Fibroblast of mammary gland (primary cell): ENCODE results near the gene NANOGP8.

Experiments
- DNase-seq: peaks from one replicate; pipeline ENCODE4 v3.0.0-alpha.2; 2010; ENCODE audit warnings: low read depth
- H3K4me3 ChIP-seq: 2 replicates; pipeline ENCODE4 v1.5.1; 2011; ENCODE audit warnings: low read depth, mild to moderate bottlenecking, low read length, moderate library complexity; ENCODE audit not compliant: control insufficient read depth
- TF ChIP-seq, protein P1 (sequence below): conservative IDR thresholded peaks from 2 replicates; pipeline ENCODE4 v1.5.1; 2011; ENCODE audit warnings: low read depth, low read length, inconsistent platforms; ENCODE audit not compliant: control insufficient read depth, insufficient read depth

Gene NANOGP8

DNA sequence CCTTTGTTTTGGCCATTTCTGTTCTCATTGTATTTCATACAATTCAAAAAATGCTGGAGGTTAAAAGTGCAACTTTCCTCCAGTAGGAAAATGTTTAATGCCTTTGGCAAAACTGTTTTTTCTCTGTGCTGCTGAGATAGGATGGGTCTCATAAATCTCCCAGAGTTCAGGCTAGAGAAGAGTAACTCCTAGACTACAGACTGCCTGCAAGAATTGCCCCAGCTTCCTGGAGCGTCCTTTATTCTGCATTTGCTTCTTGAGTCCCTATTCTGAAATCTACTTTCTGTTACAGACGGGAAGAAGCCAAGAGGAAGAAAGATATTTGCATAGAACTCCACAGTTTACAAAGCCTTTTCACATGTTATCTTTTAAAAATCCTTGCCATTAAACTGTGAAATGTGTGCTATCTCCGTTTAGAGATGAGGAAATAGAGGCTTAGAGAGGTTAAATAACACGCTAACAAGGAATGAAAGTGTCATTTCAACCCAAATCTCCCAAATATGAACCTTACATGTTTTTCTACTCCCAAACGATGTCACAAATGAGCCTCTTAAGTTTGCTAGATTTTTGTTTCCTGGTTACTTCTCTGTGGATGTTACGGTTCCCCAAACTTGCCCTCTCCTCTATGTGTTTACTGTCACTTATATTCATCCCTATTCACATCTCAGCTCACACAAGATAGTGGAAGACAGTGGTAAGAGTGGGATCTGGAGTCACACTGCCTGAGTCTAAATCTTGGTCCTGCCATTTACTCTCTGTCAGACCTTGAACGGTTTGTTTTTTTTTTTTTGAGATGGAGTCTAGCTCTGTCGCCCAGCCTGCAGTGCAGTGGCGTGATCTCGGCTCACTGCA is 17.4 kb downstream of the NANOGP8 start:
- TF ChIP-seq, protein P1, sequence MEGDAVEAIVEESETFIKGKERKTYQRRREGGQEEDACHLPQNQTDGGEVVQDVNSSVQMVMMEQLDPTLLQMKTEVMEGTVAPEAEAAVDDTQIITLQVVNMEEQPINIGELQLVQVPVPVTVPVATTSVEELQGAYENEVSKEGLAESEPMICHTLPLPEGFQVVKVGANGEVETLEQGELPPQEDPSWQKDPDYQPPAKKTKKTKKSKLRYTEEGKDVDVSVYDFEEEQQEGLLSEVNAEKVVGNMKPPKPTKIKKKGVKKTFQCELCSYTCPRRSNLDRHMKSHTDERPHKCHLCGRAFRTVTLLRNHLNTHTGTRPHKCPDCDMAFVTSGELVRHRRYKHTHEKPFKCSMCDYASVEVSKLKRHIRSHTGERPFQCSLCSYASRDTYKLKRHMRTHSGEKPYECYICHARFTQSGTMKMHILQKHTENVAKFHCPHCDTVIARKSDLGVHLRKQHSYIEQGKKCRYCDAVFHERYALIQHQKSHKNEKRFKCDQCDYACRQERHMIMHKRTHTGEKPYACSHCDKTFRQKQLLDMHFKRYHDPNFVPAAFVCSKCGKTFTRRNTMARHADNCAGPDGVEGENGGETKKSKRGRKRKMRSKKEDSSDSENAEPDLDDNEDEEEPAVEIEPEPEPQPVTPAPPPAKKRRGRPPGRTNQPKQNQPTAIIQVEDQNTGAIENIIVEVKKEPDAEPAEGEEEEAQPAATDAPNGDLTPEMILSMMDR: no peak
- no peak overlapping the region for H3K4me3 ChIP-seq
- peak; percentile 7 for DNase-seq

DNA sequence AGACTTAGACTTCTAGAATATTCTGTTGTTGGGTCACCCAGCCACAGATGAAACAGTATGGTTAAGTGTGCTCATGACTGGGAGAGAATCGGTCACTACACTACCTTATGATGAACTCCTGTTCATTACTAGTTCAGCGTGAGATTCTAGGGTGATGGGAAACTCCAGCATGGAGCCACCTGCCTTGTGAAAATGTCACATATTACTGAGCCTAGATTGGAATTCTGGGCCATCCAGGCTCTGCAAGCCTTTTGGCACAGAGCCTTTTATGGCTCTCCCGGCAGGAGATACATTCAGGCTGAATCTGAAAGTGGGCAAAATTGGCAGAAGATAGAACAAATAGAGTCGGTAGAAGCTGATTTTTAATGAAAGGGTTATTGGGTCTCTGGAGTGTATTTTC is 19.0 kb downstream of the NANOGP8 start:
- TF ChIP-seq, protein P1: no peak
- H3K4me3 ChIP-seq: no peak overlapping the region
- no peak for DNase-seq

DNA sequence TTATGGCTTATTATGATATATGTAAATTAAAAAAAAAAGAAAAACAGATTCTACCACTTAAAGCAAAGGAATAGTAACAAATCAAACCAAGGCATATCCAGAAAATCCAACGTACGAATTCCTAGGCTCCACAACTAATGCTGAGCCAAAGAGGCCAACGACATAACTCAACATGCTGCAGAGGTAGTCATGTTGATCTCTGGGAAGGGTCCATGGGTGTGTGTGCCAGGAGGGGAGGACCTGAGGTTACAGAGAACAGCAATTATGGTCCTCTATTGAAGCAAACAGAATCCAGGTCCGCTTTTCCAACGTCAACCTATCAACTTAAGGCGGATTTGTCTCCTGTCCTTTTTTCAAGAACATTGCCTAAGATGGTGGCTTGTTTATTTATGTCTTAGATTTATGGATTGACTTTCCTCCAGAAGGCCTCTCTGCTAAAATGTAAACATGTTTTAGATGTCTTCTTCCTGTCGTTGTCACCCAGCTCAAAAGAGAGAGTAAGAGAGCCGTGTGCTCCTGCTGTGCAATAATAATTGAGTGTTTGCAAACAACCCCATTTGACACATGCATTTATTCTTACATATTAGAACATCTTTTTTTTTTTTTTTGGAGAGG is 20.4 kb downstream of the NANOGP8 start:
- no peak overlapping the region for H3K4me3 ChIP-seq
- no peak for DNase-seq
- TF ChIP-seq, protein P1: no peak

GRCh38 chr15:35062738-35063099 is 22.4 kb downstream of the NANOGP8 start:
- DNase-seq: peak; percentile 21
- TF ChIP-seq, protein P1: no peak
- H3K4me3 ChIP-seq: no peak overlapping the region

DNA sequence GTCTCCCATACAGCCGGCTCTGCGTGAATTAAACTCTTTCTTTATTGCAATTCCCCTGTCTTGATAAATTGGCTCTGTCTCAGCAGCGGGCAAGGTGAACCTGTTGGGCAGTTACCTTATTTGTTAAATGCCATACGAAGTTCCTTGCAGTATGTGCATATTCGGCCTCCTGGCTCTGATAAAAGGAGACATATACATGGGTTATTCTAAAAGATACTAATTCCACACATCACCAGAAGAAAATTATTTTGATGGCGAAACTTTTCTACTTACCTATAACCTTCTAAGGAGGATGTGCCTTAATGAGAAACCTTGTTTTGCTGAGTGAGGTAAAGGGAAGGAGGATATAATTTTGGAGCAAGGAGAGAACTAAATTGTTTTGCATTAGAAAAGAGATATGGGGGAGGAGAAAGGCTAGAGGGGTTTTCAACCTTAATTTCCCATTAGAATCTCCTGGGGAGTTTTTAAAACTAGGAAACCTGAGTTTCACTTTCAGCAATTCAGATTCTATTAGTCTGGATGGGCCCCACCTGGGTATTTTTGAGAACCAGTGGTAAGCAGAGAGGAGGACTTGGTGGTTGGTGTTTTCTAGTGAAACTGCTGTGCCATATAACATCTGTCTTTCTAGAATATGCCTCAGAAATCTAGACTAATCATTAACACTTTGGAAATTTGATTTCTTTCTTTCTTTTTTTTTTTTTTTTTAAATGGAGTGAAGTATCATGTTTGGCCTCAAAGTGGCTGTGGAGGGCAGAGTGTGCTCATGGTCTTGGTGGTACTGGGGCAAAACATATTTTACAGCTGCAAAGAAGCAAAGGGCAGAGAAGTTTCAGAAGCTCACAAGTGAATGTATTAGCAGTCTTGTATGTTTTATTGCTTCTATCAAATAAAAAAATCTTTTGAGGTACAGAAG is 23.0 kb downstream of the NANOGP8 start:
- DNase-seq: no peak
- TF ChIP-seq, protein P1: no peak
- H3K4me3 ChIP-seq: no peak overlapping the region

GRCh38 chr15:35061161-35061824 is 23.8 kb downstream of the NANOGP8 start:
- peak; percentile 36 for DNase-seq
- H3K4me3 ChIP-seq: no peak overlapping the region
- TF ChIP-seq, protein P1: no peak
